Mammary epithelial cell (primary cell): Measurements from ENCODE around the gene RECQL.

ENCODE experiments used
- EZH2 ChIP-seq: IDR thresholded peaks from 2 replicates; pipeline ENCODE4 v1.6.1; 2012; ENCODE audit warnings: low read length, inconsistent platforms, borderline replicate concordance
- TF ChIP-seq, protein P1 (sequence below), 2 donors: IDR thresholded peaks in 1 of 2; conservative IDR thresholded peaks in 1 of 2; 2 replicates each; pipeline ENCODE4 v1.5.1; 2011 to 2012; ENCODE audit warnings: inconsistent platforms in 2 of 2, low read length in 2 of 2, mild to moderate bottlenecking in 2 of 2, control low read depth in 1 of 2, low read depth in 1 of 2; ENCODE audit not compliant: insufficient read depth in 1 of 2; ENCODE audit errors: extremely low read depth in 1 of 2

DNA sequence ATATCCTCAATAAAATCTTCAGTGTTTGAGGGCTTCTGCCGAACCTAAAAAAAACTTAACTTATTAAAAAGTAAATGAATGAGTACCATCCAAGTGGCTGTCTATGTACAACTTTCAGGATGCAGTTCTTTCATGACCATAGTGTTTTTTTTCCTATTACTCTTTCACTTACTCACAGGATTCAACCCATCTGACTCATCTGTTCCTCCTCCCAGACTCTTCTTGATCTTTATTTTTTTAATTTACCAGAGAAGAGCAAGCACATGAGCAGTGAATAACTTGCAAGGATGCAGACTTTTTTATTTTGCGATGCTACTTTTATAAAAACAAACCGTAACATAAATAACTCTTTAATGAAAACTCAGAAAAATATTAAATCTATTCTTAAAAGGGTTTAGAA is 24.5 kb downstream of the RECQL start:
- TF ChIP-seq, protein P1, sequence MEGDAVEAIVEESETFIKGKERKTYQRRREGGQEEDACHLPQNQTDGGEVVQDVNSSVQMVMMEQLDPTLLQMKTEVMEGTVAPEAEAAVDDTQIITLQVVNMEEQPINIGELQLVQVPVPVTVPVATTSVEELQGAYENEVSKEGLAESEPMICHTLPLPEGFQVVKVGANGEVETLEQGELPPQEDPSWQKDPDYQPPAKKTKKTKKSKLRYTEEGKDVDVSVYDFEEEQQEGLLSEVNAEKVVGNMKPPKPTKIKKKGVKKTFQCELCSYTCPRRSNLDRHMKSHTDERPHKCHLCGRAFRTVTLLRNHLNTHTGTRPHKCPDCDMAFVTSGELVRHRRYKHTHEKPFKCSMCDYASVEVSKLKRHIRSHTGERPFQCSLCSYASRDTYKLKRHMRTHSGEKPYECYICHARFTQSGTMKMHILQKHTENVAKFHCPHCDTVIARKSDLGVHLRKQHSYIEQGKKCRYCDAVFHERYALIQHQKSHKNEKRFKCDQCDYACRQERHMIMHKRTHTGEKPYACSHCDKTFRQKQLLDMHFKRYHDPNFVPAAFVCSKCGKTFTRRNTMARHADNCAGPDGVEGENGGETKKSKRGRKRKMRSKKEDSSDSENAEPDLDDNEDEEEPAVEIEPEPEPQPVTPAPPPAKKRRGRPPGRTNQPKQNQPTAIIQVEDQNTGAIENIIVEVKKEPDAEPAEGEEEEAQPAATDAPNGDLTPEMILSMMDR (conservative IDR thresholded peaks at IDR 0.05 in 1 of 2, IDR thresholded peaks at IDR 0.05 in 1 of 2; ENCODE audit: extremely low read depth in 1 of 2, insufficient read depth in 1 of 2, low read depth in 1 of 2, low read length in 2 of 2), result no peak
- no peak for TF ChIP-seq EZH2
